ENCODE data around the gene GOLGA2. TPM values are rescaled to one million over a fixed set of nuclear protein-coding genes. Genes with fewer than 3 reads are reported as not detected.

GOLGA2 gene
- 100 to 1,000 TPM in 3 of 4 donors, 10 to 100 TPM in 1; 81.8 to 123 (median 116) TPM for total RNA-seq

GRCh38 chr9:128275198-128276007 lies at the start of gene GOLGA2:
Gene GOLGA2 (minus strand): TSS chr9:128276007. CDS start chr9:128275976, 31 bp downstream.
- no peak for TF ChIP-seq CTCF (IDR thresholded peaks at IDR 0.05)
- TF ChIP-seq POLR2A (IDR thresholded peaks at IDR 0.05) = no peak
- H3K4me3 ChIP-seq (ENCODE audit: low read depth, poor library complexity, severe bottlenecking) = peak within 1 kb of the TSS; percentile 88
- intact Hi-C loops (cut with DNase I; ENCODE audit: low total_unique reads) = no loop called here
- WGBS, 2 donors = 0 to 2% methylated on average over 25 to 43 of the region's 57 CpGs
- peak in 1 of 2 donors; percentile 89 for DNase-seq (ENCODE audit: low spot score in 2 of 2)

GRCh38 chr9:128324401-128324800 lies 48.6 kb upstream of the GOLGA2 start:
- no peak overlapping the region for H3K4me3 ChIP-seq (ENCODE audit: low read depth, poor library complexity, severe bottlenecking)
- 94 to 100% methylated on average over 1 of the region's 1 CpG for WGBS, 2 donors
- intact Hi-C loops (cut with DNase I; ENCODE audit: low total_unique reads) = no loop called here
- DNase-seq (ENCODE audit: low spot score in 2 of 2) = no peak
- no peak for TF ChIP-seq POLR2A (IDR thresholded peaks at IDR 0.05)
- TF ChIP-seq CTCF (IDR thresholded peaks at IDR 0.05) = no peak

GRCh38 chr9:128323791-128324190 lies 48.0 kb upstream of the GOLGA2 start:
- intact Hi-C loops (cut with DNase I; ENCODE audit: low total_unique reads) = no loop called here

GRCh38 chr9:128323212-128323730 lies 47.5 kb upstream of the GOLGA2 start:
- 22 to 25% methylated on average over 16 of the region's 16 CpGs for WGBS, 2 donors
- DNase-seq (ENCODE audit: low spot score in 2 of 2) = no peak
- no peak for TF ChIP-seq POLR2A (IDR thresholded peaks at IDR 0.05)
- TF ChIP-seq CTCF (IDR thresholded peaks at IDR 0.05) = no peak
- intact Hi-C loops (cut with DNase I; ENCODE audit: low total_unique reads) = no loop called here
- peak overlapping the region; percentile 91 for H3K4me3 ChIP-seq (ENCODE audit: low read depth, poor library complexity, severe bottlenecking)

More at GRCh38 chr9:128323791-128324190, 48.0 kb upstream of the GOLGA2 start:
- 83 to 85% methylated on average over 12 of the region's 12 CpGs for WGBS, 2 donors
- DNase-seq (ENCODE audit: low spot score in 2 of 2) = no peak
- H3K4me3 ChIP-seq (ENCODE audit: low read depth, poor library complexity, severe bottlenecking) = no peak overlapping the region
- TF ChIP-seq POLR2A (IDR thresholded peaks at IDR 0.05) (no peak), CTCF (IDR thresholded peaks at IDR 0.05) (no peak)

- peak; percentile 94 to 99 for DNase-seq (ENCODE audit: low spot score in 2 of 2)
- H3K4me3 ChIP-seq (ENCODE audit: low read depth, poor library complexity, severe bottlenecking) = peak within 1 kb of the TSS; percentile 91
- no peak for TF ChIP-seq POLR2A (IDR thresholded peaks at IDR 0.05)
- no peak for TF ChIP-seq CTCF (IDR thresholded peaks at IDR 0.05)
- 0% methylated on average over 50 to 79 of the region's 83 CpGs for WGBS, 2 donors
- intact Hi-C loops (cut with DNase I; ENCODE audit: low total_unique reads) = no loop called here
Measured at GRCh38 chr9:128322404-128323211, 46.8 kb upstream of the GOLGA2 start, which contains the start of the genes COQ4 and TRUB2. Gene COQ4 (plus strand): TSS chr9:128322839. CDS start chr9:128322859, 20 bp downstream. Gene TRUB2 (minus strand): TSS chr9:128322447. CDS start chr9:128322408, 39 bp downstream.
